DMS 273 (cell line): ENCODE measurements around the gene ZNF641.
"Not testable (repeated sequence)": the region's sequence is repeated elsewhere in the genome, so short reads cannot be mapped to it uniquely, and the experiment has no call there.

Experiments
- DNase-seq: peaks from one replicate; lab custom pipeline; 2025; ENCODE audit not compliant: unreplicated experiment; lab: John Stamatoyannopoulos, UW

Gene ZNF641

DNA sequence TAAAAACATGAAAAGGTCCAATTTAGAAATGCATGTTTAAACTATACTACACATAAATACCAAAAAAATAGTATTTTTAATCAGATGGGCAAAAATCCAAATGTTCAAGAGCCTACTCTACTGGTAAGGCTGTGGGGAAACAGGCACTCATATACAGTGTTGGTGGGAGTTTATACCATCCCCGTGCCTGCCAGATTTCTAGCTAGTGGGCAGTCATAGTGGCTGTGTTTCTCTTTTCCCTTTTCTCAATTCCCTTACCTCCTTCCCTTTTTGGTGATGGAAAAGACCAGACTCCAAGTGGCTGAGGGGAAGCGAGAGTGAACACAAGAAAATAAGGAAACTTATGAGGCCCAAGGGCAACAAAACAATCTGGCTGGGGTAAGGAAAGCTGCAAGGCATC, 14.7 kb downstream of the ZNF641 start:
- DNase-seq, result no peak

DNA sequence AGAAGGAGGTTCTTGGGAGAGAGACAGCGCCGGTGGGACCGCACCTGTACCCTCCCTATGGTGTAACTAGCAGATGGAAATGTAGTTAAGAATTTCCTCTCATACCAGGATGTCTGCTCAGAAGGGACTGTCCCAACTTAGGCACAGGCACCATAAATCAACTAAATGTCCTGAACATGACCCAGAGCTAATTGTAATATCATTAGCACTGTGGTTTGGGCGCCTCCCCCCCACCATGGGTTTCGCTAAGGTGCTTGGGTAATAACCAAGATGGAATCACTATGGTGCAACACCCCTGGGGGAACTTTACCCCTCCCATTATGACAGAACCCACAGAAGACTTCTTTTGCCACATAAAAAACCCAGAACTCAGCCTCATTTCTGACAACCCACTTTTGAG, 15.9 kb downstream of the ZNF641 start:
- no peak for DNase-seq

DNA sequence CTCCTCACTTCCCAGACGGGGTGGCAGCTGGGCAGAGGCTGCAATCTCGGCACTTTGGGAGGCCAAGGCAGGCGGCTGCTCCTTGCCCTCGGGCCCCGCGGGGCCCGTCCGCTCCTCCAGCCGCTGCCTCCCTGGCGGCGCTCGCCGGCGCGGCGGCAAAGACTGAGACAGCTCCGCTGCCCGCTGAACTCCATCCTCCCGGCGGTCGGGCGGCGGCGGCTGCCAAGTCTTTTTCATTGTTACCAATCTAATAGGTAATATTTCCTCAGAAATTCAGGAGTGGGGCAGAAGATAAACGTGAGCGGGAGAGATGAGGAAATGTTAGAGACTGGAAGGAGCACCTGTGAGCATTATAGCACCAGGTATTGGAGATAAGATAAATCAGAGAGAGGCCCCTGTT, 17.0 kb downstream of the ZNF641 start:
- DNase-seq, result not testable (repeated sequence)

DNA sequence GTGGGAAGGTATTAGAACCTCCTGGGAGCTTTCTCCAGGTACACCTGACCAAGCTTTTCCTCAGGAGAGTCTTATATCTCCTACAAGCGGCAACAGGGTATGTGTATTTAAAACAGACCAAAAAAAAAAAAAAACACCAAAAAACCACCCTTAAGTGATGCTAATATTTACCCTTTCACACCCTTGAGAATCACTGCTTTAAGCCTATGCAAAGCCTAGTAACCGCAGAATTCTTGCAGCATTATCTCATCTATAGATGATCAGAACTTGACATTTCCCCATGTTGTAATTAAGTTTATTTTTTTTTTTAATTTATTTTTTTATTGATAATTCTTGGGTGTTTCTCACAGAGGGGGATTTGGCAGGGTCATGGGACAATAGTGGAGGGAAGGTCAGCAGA, 19.3 kb downstream of the ZNF641 start:
- DNase-seq, result no peak

DNA sequence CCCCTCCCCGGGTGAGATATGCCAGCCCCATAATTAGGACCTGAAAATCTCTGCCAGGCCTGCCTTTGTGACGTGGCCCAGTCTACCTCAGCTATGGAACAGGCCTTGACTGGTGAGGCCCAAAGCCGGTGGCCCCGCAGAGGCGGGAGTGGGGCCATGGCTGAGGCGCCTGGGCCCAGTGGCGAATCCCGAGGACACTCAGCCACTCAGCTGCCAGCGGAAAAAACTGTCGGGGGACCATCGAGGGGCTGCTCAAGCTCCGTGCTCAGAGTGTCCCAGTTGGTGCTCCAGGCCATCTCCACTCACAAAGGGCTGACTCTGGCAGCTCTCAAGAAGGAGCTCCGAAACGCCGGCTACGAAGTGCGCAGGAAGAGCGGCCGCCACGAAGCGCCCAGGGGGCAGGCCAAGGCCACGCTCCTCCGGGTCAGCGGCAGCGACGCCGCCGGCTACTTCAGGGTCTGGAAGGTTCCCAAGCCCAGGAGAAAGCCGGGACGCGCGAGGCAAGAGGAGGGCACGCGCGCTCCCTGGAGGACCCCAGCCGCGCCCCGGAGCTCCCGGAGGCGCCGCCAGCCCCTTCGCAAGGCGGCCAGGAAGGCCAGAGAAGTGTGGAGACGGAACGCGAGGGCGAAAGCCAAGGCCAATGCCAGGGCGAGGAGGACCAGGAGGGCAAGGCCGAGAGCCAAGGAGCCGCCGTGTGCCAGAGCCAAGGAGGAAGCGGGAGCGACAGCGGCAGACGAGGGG, 21.4 kb downstream of the ZNF641 start:
- DNase-seq, result no peak

DNA sequence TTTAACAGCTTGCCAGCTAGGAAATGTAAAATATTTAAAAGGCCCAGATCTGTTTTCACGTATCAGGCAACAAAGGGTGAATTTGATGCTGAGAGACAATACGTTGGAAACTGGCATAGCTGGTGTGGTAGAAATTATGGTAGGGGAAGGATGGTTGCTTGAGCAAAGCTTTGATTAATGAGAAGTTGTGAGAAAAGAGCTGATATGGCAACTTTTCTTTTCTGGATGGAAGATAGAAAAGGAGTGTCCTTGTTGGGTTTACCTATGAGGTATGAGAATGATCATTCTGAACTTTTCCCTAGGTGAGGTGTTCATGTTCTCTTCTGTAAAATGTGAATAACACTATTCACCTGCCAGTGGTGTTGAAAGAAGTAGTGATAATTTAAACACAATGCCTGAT, 34.2 kb downstream of the ZNF641 start:
- no peak for DNase-seq

DNA sequence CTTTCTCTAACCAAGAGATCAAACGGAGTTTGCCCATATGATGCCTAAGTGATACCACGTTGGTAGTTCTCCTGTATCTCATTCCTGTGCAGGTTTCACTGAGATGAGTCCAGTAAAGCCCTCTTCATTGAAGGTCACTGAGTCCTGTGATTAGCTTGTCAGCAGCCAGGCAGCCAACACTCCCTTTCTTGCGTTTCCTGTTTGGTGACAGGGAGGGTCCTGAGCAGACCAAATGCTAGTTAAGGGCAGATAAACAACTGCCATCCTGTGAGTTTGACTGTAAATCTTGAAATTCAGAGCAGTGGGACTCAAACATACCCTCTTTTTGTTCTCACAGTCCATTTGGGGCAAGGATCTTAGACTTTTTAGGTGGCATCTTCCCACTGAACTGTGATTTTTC, 39.4 kb downstream of the ZNF641 start:
- DNase-seq, result no peak

DNA sequence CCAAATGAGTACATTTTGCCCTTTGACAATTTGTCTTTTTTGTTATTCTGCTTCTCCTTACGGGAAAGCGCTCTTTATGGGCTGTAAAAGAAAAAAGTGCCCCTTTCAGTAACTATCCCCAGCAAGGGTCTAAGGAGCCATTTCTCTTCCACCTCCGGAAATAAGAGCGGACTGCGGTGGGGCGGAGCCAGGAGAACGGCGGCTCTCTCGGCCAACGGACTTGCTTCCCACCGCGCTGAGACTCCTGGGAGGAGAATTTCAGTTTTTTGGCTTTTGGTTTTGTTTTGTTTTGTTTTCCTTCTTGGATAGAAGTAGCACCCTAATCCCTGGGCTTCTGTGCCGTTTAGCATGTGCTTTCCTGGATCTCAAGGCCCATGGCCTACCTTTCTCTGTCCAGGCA, 43.5 kb downstream of the ZNF641 start:
- no peak for DNase-seq

DNA sequence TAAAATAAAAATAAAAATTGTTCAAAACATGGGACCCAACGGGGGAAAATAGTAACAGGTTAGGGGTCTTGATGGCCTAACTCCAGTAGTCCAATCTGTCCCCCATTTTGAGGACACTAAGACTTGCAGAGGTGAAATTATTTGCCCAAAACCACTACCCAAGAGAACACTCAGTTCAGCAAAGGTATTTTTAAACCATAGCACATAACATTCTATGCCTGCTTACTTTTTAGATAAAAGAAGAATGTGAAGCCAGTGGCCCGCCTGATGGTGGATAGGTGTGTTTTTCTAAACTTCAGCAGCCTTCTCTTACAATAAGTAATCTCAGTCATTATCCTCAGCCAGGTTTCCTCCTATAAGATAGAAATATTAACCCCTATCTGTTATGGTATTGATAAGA, 45.5 kb downstream of the ZNF641 start:
- DNase-seq, result no peak

DNA sequence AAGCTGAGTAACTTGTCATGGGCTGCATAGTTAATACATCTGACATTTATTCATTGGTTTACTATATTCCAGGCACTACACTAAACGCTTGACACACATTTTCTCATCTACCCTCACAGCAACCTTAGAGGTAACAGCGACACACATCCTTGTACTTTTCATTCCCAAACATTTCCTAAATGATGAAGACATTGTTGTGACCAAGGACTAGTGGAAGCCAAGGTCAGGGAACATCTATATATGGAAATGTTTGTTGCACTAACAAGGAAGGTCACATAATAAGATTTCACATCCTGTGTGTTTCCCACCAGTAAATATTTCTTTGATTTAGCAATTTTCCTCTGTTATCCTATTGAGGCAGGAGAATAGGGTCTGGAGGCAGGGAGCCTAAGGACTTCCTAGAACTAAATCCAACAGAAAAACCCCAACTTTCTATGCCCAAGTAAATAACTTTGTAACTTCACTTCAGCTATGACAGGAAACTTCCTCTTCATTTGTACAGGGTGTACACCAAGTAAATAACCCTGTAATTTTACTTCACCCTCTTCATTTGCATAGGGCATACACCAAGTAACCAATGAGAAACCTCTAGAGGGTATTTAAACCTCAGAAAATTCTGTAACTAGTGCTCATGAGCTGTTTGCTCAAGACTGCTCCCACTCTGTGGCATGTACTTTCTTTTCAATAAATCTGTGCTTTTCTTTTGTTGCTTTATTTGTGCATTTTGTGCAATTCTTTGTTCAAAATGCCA, 48.4 kb downstream of the ZNF641 start:
- no peak for DNase-seq

DNA sequence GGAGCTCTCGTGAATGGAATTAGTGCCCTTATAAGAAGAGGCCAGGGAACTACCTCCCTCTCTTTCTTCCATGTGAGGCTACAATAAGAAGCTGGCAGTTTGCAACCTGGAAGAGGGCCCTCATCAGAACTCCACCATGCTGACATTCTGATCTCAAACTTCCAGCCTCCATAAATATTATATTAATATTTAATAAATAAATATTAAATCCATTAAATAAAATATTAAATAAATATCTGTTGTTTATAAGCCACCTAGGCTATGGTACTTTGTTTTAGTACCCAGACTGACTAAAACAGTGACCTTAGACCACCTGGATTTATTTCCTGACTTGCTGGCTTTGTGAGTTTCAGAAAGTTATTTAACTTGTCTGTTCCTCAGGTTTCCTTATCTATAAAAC, 49.9 kb downstream of the ZNF641 start:
- DNase-seq, result no peak

DNA sequence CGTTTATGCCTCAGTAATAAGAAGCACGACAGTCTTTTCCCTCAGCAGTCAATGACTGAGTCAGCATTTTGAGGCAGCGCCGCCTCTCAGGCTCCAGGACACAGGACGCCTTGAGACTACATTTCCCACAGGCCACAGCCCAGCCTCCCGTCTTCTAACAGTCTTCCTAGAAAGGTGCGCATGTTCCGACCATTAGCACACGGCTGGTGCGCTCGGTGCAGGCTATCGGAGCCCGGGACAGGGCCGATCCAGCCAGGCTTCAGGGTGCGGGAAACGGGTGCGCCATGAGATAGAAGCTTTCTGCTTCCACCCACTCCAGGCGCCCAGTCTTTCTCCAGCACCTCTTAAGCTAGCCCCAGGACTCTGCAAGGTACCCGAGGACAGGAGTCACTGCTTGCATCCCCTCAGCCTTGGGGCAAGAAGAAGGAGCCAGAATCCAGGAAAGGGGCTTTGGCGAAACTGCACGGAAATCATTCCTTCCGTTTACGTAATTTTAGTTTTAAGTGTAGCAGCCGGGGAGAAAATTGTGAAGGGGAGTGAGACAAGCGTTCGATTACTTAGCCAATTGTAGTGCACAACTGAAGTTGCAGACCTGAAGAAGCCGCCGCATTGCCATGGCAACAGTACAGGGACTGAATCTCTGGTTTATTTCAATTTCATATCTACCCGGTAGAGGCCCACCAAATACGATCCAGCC, 54.0 kb downstream of the ZNF641 start:
- peak; percentile 63 for DNase-seq

DNA sequence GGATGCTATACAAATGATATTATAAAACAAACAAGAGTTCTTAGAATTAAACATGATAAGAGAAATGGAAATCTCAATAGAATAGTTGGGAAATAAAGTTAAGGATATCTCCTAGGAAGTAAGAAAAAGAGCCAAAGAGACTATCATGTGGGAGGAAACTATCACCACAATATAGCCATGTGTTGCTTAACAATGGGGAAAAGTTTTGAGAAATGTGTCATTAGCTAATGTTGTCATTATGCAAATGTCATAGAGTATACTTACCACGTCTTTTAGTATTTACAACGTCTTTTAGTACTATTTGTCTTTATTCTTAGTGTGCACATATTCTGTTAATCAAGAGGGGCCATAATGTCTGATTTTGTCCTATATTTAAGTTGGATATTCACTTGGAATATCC, 58.7 kb downstream of the ZNF641 start:
- no peak for DNase-seq

DNA sequence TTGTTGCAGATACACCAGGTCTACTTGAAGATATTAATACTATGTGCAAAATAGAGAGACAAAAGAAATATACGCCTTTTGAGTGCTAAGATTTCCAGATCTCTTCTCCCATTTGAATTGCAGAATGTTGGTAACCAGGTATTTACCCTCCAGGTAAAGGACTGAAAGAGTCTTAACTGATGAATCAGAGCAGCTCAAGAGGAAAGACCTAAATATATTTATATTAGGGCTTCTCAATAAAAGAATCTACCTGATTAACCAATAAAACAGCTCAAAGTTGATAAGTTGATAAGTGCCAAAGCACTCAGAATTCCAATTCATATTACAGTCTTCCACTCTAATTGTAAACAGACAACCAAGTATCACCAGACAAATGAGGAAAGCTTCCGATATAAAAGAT, 59.2 kb downstream of the ZNF641 start:
- no peak for DNase-seq

DNA sequence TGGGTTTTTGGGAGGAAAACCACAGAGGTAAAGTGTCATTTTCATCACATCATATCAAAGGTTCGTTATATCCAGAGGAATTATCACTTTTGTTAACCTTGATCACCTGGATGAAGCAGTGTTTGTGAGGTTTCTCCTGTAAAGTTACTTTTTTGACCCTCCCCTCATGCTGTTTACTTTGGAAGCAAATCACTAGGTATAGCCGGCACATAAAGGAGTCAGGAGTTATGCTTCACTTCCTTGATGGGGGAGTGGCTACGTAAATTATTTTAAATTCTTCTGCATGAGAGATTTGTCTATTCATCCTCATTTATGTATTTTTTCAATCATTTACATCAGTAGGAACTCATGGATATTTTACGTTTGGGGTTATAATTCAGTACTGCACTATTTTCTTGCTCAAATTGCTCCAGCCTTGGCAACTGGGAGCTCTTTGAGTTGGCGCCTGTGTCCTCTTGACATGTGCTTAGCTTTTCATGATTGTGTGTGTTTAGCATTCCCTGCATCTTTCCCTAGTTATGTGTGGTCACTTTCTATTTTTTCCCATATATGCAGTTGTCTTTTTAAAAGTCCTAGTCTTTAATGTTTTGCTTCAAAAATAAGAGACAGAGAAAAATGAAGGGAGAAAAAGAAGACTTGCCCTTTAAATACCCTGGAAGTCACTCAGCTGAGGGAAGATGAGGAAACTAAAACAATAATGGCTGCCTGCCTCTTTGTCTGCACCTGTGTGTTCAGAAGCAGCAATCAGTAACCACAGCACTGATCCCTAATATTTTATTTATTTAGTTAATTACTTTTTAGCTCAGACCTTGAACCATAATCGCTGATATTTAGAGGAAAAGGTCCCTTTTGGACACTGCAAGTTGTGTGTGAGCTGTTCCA, 62.1 kb downstream of the ZNF641 start:
- no peak for DNase-seq
